Measurements from ENCODE around the gene MYOT.
A peak's percentile ranks its signal among the peaks of the same experiment; 100 is the strongest.

Gene MYOT

DNA sequence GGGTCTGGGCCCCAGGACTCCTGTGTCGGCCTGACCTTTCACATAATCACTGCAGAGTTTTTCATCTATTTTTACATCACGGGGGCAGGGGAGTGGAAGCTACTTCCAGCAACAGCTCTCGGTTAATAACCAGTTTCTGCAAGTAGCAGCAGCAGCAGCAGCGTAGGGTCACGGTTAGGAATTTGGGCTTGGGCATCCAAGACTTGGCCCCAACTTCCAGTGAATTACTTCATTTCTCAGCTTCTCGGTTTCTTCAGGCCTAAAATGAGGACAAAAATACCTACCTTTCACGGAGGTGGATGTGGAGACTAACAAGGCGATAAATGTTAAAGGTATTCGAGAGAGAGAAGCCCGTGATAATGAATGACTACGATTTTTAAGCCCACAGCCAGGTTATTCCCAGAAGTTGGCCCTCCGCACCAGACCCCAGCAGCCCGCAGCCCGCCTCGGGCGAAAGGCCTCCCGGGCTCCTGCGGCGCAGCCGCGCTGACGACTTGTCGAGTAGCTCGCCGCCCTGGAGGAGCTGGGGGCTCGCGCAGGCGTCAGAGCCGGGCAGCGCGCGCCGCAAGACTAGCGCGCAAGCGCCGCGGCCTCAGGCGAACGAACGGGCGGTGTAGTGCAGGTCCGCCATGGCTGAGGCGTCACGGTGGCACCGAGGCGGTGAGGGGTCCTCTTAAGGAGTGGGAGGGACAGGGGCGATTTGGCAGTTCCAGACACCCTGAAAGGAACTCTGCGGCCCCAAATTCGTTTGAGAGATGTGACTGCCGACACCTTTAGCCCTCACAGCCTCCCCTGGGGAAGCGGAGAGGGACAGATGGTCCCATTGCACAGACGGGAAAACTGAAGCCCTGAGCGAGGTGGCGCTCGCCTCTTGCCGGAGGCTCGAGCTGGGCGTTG, 21.5 kb downstream of the MYOT start, which contains the start of gene PKD2L2:
TSS of gene PKD2L2 (plus strand) at position 595 of the 897 bp plus-strand sequence. CDS start at position 630, 35 bp downstream.
- TF ChIP-seq, protein P1, sequence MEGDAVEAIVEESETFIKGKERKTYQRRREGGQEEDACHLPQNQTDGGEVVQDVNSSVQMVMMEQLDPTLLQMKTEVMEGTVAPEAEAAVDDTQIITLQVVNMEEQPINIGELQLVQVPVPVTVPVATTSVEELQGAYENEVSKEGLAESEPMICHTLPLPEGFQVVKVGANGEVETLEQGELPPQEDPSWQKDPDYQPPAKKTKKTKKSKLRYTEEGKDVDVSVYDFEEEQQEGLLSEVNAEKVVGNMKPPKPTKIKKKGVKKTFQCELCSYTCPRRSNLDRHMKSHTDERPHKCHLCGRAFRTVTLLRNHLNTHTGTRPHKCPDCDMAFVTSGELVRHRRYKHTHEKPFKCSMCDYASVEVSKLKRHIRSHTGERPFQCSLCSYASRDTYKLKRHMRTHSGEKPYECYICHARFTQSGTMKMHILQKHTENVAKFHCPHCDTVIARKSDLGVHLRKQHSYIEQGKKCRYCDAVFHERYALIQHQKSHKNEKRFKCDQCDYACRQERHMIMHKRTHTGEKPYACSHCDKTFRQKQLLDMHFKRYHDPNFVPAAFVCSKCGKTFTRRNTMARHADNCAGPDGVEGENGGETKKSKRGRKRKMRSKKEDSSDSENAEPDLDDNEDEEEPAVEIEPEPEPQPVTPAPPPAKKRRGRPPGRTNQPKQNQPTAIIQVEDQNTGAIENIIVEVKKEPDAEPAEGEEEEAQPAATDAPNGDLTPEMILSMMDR (conservative IDR thresholded peaks at IDR 0.05): peak; percentile 28; the same call in 1 of the 2 replicates
- H3K27ac ChIP-seq: peak within 1 kb of the TSS; percentile 84

DNA sequence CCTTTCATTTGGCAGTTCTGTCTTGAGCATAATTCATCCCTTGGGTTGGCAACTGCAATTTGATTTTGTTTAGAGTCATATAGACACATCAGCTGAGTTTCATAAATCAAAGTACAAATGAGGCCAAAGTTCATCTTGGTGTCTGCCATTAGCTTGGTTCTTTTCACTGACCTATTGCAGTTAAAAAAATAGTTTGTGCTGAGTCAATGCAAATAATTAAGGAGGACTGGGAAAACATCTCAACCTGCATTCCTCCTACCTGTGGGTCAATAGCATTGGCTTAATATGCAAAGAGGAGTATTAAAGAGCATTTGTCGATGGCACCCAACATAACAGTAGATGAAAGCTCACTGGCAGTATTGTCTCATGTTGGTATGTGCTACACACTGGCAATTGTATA, 23.2 kb downstream of the MYOT start:
- TF ChIP-seq, protein P1 (conservative IDR thresholded peaks at IDR 0.05): no peak
- H3K27ac ChIP-seq: no peak overlapping the region

DNA sequence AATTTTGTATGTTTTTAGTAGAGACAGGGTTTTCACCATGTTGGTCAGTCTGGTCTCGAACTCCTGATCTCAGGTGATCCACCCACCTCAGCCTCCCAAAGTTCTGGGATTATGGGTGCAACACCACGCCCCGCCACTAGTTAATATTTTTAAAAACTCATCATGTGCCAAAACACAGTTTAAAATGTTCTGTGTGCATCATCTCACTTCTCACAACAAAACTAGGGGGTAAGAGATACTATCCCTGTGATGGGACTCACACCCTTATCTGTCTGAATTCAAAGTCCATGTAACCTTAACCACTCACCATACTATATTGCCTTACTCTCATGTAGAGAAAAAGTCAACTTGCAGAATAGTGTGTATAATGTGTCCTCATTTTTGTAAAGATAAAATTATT, 24.2 kb downstream of the MYOT start:
- H3K27ac ChIP-seq: no peak overlapping the region
- TF ChIP-seq, protein P1 (conservative IDR thresholded peaks at IDR 0.05): peak; percentile 26; the same call in 1 of the 2 replicates

DNA sequence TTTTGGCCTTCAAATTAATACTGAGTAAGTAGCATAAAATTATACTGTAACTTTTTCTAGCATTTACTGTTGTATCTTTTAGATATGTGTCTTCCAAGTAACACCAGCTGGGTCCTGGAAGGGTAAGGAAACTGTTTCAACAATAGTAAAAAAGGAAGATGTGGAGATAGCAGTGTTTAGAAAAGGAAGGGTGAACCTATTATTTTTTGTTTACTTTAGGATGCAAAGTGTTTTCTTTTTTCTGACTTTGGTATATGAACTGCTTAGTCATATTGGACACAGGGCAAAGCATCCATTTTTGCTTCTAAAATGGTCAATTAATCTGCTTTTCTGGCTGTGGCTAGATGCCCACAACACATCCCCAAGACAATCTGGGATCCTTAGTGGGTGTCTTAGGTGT, 26.9 kb downstream of the MYOT start:
- H3K27ac ChIP-seq: peak overlapping the region; percentile 89
- TF ChIP-seq, protein P1 (conservative IDR thresholded peaks at IDR 0.05): no peak

DNA sequence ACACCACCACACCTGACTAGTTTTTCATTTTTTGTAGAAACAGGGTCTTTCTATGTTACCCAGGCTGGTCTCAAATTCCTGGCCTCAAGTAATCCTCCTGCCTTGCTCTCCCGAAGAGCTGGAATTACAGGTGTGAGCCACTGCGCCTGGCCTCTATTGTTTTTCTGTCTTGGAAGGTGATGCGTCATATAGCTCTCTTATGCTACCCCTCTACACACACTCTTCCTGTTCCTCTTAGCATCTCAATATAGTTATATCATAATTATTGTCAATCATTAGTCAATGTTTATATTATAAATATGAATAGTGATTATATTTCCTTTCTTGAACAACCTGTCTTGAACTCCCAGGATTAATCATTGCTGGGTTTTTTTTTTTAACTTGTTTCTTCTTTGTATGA, 28.9 kb downstream of the MYOT start:
- peak overlapping the region; percentile 89 for H3K27ac ChIP-seq
- TF ChIP-seq, protein P1 (conservative IDR thresholded peaks at IDR 0.05): no peak

DNA sequence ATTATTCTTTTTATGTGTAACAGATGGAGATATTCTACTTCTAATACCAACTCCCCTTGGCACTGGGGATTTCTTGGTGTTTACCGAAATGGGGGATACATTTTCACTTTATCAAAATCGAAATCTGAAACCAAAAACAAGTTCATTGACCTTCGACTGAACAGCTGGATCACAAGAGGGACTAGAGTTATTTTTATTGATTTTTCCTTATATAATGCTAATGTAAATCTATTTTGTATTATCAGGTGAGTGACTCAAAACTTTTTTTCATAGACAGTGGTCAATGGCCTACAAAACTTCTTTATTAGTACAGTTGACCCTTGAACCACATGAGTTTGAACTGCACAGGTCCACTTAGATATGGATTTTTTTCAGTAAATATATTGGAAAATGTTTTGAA, 31.8 kb downstream of the MYOT start:
- TF ChIP-seq, protein P1 (conservative IDR thresholded peaks at IDR 0.05): no peak
- H3K27ac ChIP-seq: no peak overlapping the region

DNA sequence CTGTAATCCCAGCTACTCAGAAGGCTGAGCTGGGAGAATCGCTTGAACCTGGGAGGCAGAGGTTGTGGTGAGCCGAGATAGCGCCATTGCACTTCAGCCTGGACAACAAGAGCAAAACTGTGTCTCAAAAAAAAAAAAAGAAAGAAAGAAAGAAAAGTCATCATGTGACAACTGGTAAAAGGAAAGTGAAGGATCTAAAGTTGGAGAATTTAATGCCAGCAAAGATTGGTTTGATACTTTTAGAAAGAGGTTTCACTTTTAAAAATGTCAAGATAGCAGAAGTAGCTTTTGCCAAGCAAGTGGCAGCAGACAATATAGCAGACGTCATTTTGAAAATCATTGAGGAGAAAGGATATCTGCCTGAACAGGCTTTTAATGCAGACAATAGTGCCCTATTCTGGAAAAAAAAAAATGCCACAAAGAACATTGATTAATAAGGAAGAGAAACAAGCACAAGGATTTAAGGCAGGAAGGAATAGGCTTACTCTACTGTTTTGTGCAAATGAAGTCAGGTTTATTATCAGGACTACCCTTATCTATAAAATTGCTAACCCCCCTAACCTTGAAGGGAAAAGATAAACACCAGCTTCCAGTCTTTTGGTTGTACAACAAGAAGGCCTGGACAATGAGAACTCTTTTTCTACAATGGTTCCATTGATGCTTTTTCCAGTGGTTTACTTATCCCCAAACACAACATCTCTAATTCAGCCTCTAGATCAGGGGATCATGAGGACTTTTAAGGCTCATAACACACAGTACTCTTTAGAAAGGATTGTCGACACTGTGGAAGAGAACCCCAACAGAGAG, 33.6 kb downstream of the MYOT start:
- TF ChIP-seq, protein P1 (conservative IDR thresholded peaks at IDR 0.05): no peak
- no peak overlapping the region for H3K27ac ChIP-seq

Data from VCaP (cell line).